DMS153 (cell line): Measurements from ENCODE around the gene ZMIZ1.

Experiments
- DNase-seq: peaks from one replicate; lab custom pipeline; 2025; lab: John Stamatoyannopoulos, UW

Gene ZMIZ1

DNA sequence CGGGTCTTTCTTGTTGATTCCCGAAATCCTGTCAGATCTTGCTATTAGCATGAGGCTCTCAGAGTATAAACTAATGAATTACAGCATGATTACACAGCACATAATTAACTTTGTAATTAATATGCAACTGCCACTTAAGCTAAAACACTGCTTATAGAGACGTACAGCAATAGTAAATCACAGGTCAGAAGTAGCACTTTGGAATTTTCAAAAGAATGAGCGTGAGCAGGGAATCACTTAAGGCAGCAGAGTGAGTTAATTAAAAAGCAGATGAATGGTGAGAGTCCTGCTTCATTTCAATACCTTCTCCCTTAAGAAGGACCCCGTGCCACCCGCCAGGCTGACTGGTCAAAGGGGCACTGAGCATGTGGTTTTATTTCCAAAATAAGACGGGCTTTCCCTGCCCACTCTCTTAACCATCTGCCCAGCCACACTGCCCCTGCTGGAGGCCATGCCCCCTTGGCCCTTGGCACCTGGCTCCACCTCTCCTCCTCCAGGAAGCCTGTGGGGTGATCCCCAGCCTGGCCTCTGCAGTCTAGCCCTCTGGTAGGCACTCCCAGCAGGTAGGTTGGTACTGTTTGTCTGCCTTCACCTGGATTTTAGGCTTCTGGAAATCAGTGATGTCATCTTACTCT, 117.8 kb downstream of the ZMIZ1 start:
- no peak for DNase-seq

DNA sequence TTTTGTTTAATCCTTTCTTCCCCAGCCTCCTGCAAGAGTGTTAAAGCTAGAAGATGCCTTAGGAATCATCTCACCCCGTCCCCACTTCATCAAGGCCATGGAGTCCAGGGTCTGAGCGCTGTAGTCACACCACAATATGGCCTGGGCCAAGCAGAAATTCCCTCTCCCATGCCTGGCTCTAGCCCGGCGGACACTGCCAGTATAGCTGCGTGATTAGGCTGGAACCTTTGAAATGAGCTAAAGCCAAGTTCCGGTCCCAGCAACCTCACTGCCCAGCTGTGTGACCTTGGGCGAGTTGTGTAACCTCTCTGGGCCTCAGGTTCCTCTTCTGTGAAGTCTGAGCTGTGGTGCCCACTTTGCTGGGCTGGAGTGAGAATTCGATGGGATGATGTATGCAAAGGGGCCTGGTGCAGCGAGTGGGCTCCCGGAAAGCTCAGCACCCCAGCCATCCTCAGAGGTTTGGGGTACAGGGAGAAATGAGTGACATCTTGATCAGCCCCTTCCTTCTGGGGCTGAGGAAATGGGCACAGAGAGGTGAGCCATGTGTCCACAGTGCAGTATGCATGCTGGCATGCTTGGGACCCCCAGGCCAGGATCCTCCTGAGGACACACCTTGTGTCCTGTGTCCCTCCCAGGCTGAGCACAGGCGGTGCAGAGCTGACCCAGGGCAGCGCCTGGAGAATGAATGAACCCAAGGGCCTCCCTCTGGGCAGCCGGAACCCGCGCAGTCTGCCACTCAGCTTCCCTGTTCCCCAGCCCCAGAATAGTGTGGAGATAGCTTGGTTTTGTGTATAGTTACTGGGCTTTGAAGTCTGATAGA, 118.6 kb downstream of the ZMIZ1 start:
- no peak for DNase-seq

DNA sequence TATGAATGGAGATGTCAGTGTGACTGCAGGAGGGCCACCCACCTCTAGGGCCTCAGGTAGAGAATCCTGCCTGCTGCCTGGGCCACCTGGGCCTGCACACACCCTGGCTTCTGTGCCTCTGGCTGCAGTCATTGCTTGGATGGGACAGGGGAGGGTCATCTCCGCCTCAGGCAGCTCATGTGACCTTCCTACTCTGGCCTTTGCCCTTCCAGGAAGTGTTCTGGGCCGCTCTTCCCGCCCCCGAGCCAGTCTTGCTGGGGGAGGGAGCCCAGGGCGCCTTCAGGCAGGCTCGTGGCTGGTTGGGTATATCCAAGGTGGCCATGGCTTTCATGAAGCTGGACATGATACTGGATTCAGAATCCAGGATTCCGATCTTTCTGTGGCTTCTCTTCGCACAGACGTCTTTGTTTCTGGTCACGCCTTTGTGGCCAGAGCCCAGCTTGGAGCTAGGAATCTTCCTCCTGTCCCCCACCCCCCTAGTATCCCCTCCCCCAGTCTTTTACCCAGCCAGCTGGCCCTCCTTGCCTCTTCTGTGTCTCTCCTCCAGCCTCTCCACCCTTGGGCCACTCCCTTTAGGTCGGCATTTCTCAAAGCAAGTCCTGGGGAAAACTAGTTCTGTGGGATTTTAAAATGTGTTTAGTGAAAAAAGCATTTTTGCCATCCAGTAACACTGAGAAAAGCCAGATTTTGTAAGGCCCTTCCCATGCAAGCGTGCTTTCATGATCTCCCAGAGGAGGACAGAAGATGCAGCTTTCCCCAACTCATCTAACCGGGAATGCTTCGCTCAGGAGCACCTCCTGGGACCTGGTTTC, 119.6 kb downstream of the ZMIZ1 start:
- no peak for DNase-seq

- no peak for DNase-seq
These were observed 120.4 kb downstream of the ZMIZ1 start for GRCh38 chr10:79189181-79189580.

DNA sequence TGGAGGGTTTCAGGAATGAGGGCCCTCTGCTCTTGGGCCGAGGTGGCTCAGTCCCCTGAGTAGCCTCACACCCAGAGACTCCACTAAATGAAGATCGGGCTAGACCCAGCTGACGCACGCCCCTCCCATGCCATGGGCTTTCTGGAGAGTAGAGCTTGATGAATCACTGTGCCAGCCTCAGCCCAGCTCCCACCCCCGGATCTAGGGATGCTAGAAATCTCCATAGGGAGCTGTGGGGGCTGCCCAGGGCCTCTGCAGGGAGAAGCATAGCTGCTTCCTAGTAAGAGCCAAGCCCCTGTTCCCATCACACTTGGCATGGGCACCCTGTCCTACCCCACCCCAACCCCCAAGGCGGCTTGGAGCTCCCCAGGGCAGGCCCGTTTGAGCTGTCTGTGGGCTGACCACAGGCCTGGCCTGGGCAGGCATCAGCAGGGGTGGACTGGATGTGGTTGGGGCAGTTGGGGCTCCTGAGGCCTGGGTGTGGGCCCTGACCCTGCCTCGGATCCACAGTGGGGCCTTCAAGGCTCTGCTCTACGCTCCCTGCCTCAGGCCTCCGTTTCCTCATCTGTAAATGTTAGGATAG, 121.2 kb downstream of the ZMIZ1 start:
- DNase-seq = no peak

DNA sequence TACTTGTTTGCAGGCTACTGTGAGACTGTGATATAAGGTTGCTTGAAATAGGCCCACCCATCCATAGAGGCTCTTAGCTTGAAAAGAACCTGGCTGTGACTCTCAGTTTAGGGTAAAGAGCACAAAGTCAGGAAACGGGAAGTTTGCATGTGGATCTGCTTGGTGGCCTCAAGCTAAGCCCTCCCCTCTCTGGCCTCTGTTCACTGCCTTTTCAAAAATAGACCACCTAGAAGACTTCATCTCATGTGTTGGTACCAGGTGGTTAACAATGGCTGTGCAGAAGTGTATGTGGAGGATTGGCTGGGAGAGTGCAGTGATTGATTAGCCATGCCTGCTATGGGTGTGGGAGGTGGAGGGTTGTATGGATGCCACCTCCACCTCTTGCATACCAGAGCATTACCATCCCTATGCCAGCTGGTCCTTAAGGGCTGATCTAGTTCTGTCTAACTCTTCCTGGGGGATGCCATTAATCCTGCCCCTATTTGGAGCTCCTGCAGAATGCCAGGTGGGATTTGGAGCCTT, 122.0 kb downstream of the ZMIZ1 start:
- DNase-seq = no peak

DNA sequence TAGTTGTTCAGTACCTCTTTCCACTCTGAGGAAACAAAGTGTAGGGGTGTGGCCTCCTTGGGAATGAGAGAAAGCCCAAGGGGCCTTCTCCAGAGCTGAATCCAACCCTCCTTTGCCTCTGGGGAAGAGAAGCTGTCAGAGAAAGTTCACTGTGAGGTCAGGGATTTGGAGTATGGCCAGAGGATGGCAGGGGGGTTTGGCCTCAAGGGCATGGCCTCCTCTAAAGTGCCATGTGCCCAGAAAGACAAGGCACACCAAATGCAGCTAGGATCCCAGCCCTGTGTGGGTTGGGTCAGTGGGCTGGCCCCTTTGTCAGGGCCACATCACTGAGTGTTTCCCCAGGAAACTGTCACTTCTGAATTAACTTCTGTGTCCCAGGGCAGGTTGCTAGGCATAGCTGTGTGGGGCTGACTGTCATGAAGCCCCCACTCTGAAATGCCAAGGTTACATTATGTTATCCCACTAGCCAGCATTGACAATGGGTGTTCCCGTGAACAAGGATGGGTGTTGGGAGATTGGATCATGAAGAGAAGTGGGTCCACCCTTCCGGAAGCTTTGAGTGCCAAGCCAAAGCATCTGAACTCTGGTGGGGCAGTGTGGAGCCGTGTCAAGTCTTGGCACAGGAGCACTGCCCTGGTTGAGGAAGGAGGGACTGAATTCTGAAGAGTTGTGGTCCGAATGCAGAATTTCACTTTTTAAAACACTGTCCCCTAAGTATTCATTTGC, 123.3 kb downstream of the ZMIZ1 start:
- no peak for DNase-seq

GRCh38 chr10:79192677-79193003, 123.9 kb downstream of the ZMIZ1 start:
- no peak for DNase-seq

DNA sequence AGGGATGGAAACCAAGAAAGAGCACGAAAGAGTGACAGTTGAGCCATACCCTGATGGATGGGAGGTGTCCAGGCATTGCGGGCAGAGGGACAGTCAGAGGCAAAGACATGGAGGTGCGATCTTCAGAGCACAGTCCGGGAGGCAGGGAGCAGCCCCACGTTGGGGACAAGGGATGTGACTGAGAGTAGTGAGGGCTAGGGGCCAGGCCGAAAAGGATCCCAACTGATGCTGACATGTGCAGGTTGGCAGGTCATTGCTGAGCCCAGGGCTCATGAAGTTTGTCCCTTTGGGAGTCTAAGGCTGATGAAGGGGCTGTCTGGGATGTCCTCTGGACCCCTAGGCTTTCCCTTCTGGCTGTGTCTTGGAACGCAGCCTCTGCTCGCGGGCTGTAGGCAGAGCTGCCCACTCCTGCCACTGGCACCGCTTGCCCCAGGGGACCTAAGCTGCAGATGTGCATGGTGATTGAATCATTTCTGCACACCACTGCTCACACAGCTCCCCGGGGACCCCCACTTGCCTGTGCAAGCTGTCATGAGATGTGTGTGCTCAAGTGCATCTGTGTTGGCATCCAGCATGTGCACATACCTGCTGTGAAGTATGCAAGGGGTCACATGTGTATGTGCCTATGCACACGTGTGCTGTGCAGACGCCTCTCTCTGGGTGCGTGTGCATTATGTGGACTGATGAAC, 125.1 kb downstream of the ZMIZ1 start:
- no peak for DNase-seq

GRCh38 chr10:79195091-79195923, 126.5 kb downstream of the ZMIZ1 start:
- peak; percentile 59 for DNase-seq

GRCh38 chr10:79196470-79197461, 128.0 kb downstream of the ZMIZ1 start:
- peak; percentile 56 for DNase-seq

DNA sequence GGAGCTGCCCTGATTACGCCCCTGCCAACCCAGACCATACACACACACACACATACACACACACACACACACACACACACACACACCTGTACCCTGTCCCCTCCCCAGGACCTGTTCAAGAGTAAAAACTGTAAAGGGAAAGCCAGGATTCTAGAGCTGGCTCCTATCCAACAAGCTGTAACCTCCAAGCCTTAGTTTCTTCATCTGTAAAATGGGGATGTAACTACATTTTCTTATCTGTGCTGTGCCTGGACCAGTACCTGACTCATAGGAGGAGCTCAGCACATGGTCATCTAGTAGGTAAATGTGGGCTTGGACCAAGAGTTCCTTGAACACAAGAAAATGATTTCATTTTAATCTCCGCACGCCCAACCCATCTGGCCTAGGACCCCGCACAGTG, 128.8 kb downstream of the ZMIZ1 start:
- no peak for DNase-seq

DNA sequence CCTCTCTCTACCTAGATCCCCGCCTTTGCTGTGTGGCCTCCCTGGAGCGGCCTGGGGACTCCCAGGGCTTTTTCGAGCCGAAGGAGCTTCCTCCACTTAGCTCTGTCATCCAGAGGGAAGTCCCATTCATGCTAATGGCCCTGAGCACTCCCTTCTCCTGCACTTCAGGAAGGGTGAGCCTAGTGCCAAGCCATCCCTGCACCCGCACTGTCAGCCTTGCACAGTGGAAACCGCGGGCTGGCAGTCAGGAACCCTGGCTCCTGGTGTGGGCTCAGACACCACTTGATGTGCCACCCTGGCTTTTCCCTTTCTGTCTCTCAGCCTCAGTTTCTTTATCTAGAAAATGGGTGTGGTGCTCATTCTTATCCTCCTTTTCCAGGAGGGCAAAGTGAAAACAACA, 131.6 kb downstream of the ZMIZ1 start:
- no peak for DNase-seq

DNA sequence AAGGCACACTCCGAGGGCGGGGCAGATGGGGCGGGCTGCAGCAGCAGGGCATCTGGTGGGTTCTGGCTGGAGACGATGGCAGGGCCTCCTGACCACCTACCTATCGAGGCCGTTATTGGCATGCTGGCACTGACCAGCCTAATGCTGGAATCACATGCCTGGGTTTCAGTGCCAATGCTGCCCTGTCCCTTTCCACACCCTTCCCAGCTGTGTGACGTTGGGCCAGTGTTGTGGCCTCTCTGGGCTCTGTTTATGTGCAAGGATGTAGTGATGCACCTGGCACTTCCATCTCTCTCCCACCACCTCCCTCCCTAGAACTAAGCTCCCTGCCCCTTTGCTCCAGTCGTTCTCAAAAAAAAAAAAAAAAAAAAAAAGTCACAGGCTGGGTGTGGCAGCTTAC, 132.9 kb downstream of the ZMIZ1 start:
- DNase-seq = no peak

DNA sequence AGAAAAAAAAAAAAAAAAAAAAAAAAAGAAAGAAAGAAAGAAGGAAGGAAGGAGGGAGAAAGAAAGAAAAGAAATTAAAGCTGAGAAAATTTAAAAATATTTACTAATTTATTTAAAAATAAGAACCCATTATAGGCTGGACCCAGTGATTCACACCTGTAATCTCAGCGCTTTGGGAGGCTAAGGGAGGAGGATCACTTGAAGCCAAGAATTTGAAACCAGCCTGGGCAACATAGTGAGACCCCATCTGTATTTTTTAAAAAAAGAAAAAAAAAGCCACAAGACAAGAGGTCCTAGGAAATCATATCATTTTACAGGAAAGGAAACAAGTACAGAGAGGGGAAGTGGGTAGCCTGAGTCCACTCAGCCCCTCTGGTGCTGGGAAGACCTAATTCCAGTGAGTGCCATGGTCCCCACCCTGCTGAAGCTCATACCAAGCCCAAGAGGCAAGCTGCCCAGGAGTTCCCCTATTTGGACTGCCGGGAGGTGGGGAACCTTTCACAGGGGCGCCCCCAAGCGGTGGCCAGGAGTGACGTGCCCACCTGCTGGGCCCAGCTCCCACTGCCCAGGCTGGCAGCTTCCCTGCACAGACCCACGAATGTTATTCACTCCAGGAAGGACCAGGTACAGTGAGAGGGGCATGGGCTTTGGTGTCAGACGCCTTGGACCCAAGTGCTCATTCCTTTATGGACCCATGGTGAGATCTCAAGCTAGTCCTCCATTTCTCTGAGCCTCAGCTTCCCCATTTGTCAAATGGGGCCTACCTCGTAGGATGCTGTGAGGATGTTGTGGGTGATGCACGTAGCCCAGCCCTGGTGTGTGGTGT, 133.6 kb downstream of the ZMIZ1 start:
- no peak for DNase-seq

DNA sequence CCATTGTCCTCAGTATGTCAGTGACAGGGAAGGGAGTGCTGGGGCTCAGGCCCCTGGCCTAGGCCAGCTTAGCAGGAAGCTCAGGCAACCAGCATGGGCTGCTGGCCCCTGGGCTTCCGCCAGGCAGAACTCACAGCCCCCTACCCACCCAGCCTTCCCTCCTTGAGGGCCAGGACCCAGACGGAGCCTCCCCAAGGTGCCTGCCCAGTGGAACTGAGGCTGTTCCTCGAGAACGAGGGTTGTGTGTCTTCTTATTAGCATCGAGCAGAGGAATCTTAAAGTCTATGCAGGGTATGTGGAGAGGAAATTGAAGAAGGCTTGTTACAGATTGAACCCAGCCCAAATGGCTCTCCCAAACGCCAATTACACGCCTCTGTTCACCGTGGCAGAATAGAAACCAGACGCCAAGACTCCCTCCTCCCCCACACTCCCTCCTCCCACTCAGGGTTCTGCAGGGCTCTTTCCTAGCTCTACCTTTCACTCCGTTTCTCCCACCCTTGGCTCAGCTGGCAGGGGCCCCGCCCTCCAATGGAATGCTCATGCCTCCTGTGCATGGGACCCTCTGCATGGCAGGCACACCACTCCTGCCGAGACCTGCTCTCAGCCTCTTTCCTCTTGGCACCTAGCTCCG, 134.4 kb downstream of the ZMIZ1 start:
- no peak for DNase-seq

DNA sequence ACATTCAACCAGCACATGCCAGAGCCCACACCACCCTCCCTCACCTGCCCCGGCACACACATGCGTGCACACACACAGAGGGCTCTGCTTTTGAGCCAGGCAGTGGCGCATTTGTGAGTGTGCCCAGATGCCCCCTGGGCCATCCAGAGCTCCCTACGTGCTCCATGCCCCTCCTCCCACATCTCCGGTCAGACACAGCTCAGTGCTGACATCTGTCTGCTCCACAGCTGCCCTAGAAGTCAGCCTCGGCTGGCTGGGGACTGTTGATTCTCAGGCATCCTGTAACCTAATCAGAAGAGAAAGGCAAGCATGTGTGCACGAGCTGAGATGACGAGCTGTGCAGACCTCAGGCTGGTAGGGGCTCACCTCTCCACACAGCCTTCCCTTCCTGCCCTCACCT, 135.1 kb downstream of the ZMIZ1 start:
- DNase-seq = no peak
